GM19397 (cell line): Measurements from ENCODE around the gene ASMTL.

Experiments used
- ATAC-seq: cut with Tn5 transposase; IDR thresholded peaks from one replicate; pipeline ENCODE4 v1.9.1; 2021; ENCODE audit warnings: mild to moderate bottlenecking, moderate library complexity; ENCODE audit not compliant: unreplicated experiment

ASMTL gene

DNA sequence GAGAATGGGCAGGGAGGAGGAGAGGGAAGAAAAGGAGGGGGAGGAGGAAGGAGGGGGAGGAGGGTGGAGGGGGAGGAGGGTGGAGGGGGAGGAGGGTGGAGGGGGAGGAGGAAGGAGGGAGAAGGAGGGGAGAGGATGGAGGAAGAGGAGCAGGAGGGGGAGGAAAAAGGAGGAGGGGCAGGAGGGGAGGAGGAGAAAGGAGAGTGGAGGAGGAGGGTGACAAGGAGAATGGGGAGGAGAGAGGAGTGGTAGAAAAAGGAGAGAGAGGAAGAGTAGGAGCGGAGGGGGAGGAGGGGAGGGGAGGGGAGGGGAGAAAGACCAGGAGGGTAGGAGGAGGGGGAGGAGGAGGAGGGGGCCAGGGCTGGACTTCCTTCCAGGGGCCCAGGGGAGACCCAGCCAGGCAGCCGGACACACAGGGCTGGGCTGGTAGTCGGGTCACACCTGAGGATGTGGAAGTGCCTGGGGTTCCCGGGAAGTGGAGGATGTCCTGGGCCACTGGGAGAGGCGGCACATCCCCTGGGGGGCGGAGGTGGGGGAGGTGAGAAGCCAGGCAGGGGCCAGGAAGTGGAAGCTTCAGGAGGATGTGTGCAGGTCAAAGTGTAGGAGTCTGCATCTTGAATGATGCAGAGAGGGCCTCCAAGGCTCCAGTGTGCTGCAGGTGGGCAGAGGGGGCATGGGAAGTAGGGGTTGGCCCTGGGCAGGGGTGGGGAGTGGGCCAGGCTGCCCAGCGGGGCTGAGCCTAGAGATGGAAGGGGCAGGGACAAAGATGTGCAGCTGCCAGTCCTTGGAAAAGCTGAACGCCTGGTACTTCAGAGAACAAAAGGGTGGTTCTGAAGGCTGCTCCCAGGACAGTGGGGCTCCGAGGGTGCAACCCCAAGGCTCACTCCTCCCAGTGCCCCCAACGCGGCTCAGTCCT is 97.3 kb downstream of the ASMTL start:
- ATAC-seq = no peak

DNA sequence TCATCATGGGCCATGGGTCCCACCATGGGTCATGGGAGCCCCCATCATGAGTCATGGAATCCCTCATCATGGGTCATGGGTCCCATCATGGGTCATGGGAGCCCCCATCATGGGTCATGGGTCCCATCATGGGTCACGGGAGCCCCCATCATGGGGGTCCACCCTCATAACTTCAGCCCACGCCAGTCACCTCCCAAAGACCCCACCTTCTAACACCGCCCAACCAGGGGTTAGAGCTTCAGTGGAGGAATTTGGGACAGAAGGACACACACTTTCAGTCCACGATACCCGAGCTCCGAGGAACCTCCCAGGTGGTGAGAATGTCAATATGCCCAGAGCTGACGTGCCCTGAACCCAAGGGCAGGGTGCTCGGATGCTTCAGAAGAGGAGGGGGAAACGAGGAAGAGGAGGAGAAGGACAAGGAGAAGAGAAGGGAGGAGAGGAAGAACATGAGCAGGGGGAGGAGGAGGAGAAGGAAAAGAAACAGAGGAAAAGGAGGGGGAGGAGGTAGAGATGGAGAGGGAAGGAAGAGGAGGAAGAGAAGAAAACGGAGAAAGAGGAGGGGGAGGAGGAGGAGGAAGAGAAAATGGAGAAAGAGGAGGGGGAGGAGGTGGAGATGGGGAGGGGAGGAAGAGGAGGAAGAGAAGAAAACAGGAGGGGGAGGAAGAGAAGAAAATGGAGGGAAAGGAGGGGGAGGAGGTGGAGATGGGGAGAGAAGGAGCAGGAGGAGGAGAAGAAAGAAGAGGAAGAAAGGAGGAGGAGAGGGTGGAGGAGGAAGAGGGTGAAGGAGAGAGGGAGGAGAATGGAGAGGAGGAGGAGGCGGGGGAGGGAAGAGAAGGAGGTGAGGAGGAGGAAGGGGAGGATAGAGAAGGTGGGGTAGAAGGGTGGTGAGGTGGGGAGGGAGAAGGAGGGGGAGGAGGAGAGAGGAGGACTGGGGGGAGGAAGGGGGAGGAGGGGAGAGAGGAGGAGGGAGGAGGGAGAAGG is 98.4 kb downstream of the ASMTL start:
- ATAC-seq = no peak
